Measurements from ENCODE around the gene SH3BP2. TPM values are rescaled to one million over a fixed set of nuclear protein-coding genes. Genes with fewer than 3 reads are reported as not detected.

Gene SH3BP2
- polyA plus RNA-seq, 1 of the 3 experiments (the other 2 are of a cell fraction), result 25.2 TPM

- 92% methylated on average over 5 of the region's 5 CpGs for WGBS (ENCODE audit: low lambda C conversion rate)
- ChIA-PET CTCF (interaction anchor here (0.7 kb wide), 1 partner anchor 111 kb away, joined by 3 read pairs; no protein-coding TSS in a partner anchor), POLR2A (interaction anchor here (1.1 kb wide), 1 partner anchor 12 kb away, joined by 3 read pairs; no protein-coding TSS in a partner anchor)
- H3K9me3 ChIP-seq, result no peaks in the 10 kb centered on the region
- H3F3A ChIP-seq (replicated peaks; ENCODE audit: insufficient read depth), result no peaks in the 10 kb centered on the region
- H2AFZ ChIP-seq (ENCODE audit: low read depth), result no peak overlapping the region
- peaks cover 37 to 45% of the 10 kb centered on the region in 2 experiments for H3K4me1 ChIP-seq (ENCODE audit: control insufficient read depth in 1 of 2, insufficient read depth in 2 of 2, low read depth in 1 of 2, low read length in 1 of 2)
- no peak overlapping the region for H3K4me2 ChIP-seq
- no peak overlapping the region for H3K9ac ChIP-seq
- H3K4me3 ChIP-seq (ENCODE audit: low read depth in 2 of 2, low read length in 1 of 2), result no peak overlapping the region
- no peak for DNase-seq
- no peaks in the 10 kb centered on the region for H3K36me3 ChIP-seq (replicated peaks in 1 of 2; ENCODE audit: control insufficient read depth in 1 of 2, insufficient read depth in 2 of 2, low read length in 1 of 2)
- H4K20me1 ChIP-seq (ENCODE audit: insufficient read depth), result peaks cover 99% of the 10 kb centered on the region
- H3K27ac ChIP-seq (ENCODE audit: low read depth in 2 of 2, low read length in 1 of 2), result peak overlapping the region in 1 of 2 experiments; percentile 79; a peak in 2 of 4 replicates
- no peak for TF ChIP-seq GATA2 (CRISPR knock-in tag; IDR thresholded peaks at IDR 0.05)
- no peak for TF ChIP-seq REST (IDR thresholded peaks at IDR 0.05; ENCODE audit: low read depth, low read length)
- TF ChIP-seq TEAD4 (IDR thresholded peaks at IDR 0.05; ENCODE audit: borderline replicate concordance, insufficient read depth), result no peak
- TF ChIP-seq RXRA (IDR thresholded peaks at IDR 0.05; ENCODE audit: borderline replicate concordance, low read depth), result no peak
- no peak for TF ChIP-seq NFIC (IDR thresholded peaks at IDR 0.05; ENCODE audit: borderline replicate concordance)
- no peak for TF ChIP-seq CTCF (IDR thresholded peaks at IDR 0.05)
- no peak for TF ChIP-seq USF1 (IDR thresholded peaks at IDR 0.05; ENCODE audit: borderline replicate concordance, low read depth)
- TF ChIP-seq SIN3A (IDR thresholded peaks at IDR 0.05; ENCODE audit: borderline replicate concordance, low read depth, low read length), result no peak
- no peak for TF ChIP-seq CHD2 (IDR thresholded peaks at IDR 0.05; ENCODE audit: low read length, partially characterized antibody)
- no peak for TF ChIP-seq FOSL2 (IDR thresholded peaks at IDR 0.05; ENCODE audit: borderline replicate concordance, low read depth)
- no peak for TF ChIP-seq USF2 (IDR thresholded peaks at IDR 0.05; ENCODE audit: borderline replicate concordance, low read depth, low read length)
- TF ChIP-seq RCOR1 (IDR thresholded peaks at IDR 0.05; ENCODE audit: low read length), result no peak
- no peak for TF ChIP-seq RFX5 (IDR thresholded peaks at IDR 0.05; ENCODE audit: low read length)
- peaks cover 100% of the 10 kb centered on the region for H3K79me2 ChIP-seq (ENCODE audit: insufficient read depth)
- H3K27me3 ChIP-seq (ENCODE audit: insufficient read depth), result no peaks in the 10 kb centered on the region
- H3K9me2 ChIP-seq, result no peaks in the 10 kb centered on the region
Measured at GRCh38 chr4:2866891-2867290, 74.0 kb downstream of the SH3BP2 start.

Data from SK-N-SH (cell line).